OCI-LY7 (cell line): ENCODE data around the gene ISCU. TPM values are rescaled to one million over a fixed set of nuclear protein-coding genes. Genes with fewer than 3 reads are reported as not detected.
"Not testable (repeated sequence)": the region's sequence is repeated elsewhere in the genome, so short reads cannot be mapped to it uniquely, and the experiment has no call there.

Experiments
- BruUV-seq: library from RNA; stranded (reverse); fragments of 400-500 nt; replicated peaks from 2 replicates; lab custom pipeline; 2021; lab: Mats Ljungman, UMichigan
- CTCF ChIA-PET: fragments of 300-600 bp; sonication (Branson Sonifier 250); formaldehyde crosslinking; loops from one replicate; lab custom pipeline; 2022; ENCODE audit warnings: antibody characterized with exemption; ENCODE audit not compliant: unreplicated experiment; lab: Charles Lee
- POLR2A ChIA-PET: fragments of 300-600 bp; sonication (Branson Sonifier 250); formaldehyde crosslinking; loops from one replicate; lab custom pipeline; 2022; ENCODE audit warnings: antibody characterized with exemption; lab: Charles Lee
- DNase-seq: peaks from one replicate; pipeline ENCODE4 v3.0.0-alpha.2; 2015; ENCODE audit warnings: low spot score
- H2AFZ ChIP-seq: fragments of 200-600 bp; sonication (generic), shearing (Covaris generic); 2 replicates; pipeline ENCODE4 v1.6.1; 2014; ENCODE audit warnings: mild to moderate bottlenecking, antibody characterized with exemption, low read length, moderate library complexity
- H3K27ac ChIP-seq: fragments of 200-600 bp; sonication (generic); 2 replicates; pipeline ENCODE4 v1.5.1; 2014; ENCODE audit warnings: mixed run types, low read depth, mild to moderate bottlenecking, moderate library complexity, low read length, inconsistent platforms; ENCODE audit not compliant: poor library complexity, severe bottlenecking
- H3K36me3 ChIP-seq: fragments of 200-600 bp; sonication (generic); 2 replicates; pipeline ENCODE4 v1.6.1; 2014; ENCODE audit warnings: mild to moderate bottlenecking, antibody characterized with exemption, low read length, moderate library complexity, mixed read lengths; ENCODE audit not compliant: insufficient read depth
- H3K4me1 ChIP-seq: fragments of 200-600 bp; sonication (generic); 2 replicates; pipeline ENCODE4 v1.5.1; 2014; ENCODE audit warnings: mild to moderate bottlenecking, low read length; ENCODE audit not compliant: insufficient read depth, poor library complexity, severe bottlenecking
- H3K4me2 ChIP-seq: fragments of 200-600 bp; sonication (generic); 2 replicates; pipeline ENCODE4 v1.6.1; 2014; ENCODE audit warnings: mild to moderate bottlenecking, low read length
- H3K4me3 ChIP-seq: fragments of 200-600 bp; sonication (generic); 2 replicates; pipeline ENCODE4 v1.5.1; 2014; ENCODE audit warnings: mild to moderate bottlenecking, low read depth, low read length; ENCODE audit not compliant: poor library complexity, severe bottlenecking
- H3K79me2 ChIP-seq: fragments of 200-600 bp; sonication (generic); 2 replicates; pipeline ENCODE4 v1.6.1; 2016; ENCODE audit warnings: low read depth, mild to moderate bottlenecking, low read length, moderate library complexity, mixed read lengths; ENCODE audit not compliant: insufficient read depth
- H3K9me2 ChIP-seq: fragments of 200-600 bp; sonication (generic); 2 replicates; pipeline ENCODE4 v1.6.1; 2016; ENCODE audit warnings: mild to moderate bottlenecking, low read length, mixed read lengths; ENCODE audit not compliant: insufficient read depth
- H3K9me3 ChIP-seq: fragments of 200-600 bp; sonication (generic); 2 replicates; pipeline ENCODE4 v1.6.1; 2014; ENCODE audit warnings: mild to moderate bottlenecking, mixed run types, low read length, mixed read lengths
- H4K20me1 ChIP-seq: fragments of 200-600 bp; sonication (generic); 2 replicates; pipeline ENCODE4 v1.6.1; 2014; ENCODE audit warnings: mild to moderate bottlenecking, antibody characterized with exemption, low read length, moderate library complexity, mixed read lengths; ENCODE audit not compliant: insufficient read depth
- EZH2phosphoT487 ChIP-seq: fragments of 200-600 bp; sonication (generic); IDR thresholded peaks from 2 replicates; pipeline ENCODE4 v1.6.1; 2018; ENCODE audit warnings: low read depth, borderline replicate concordance, mild to moderate bottlenecking, mixed run types, antibody characterized with exemption, low read length, moderate library complexity, mixed read lengths
- intact Hi-C: fragments of 100-400 bp; cut with micrococcal nuclease; formaldehyde crosslinking; loops from one replicate; pipeline ENCODE4 v1.10.0; 2022; ENCODE audit not compliant: unreplicated experiment
- total RNA-seq, 2 experiments: library from RNA; depleted of rRNA in 1 of 2; stranded (reverse); fragments of >200 nt in 1 of 2; shearing (Covaris generic) in 1 of 2; gene quantifications; 2 replicates each; pipeline ENCODE4 v1.2.3, GENCODE V29; 2014 to 2022
- TF ChIP-seq, protein P1 (sequence below): fragments of 200-600 bp; sonication (generic); conservative IDR thresholded peaks from 2 replicates; pipeline ENCODE4 v1.5.1; 2014; ENCODE audit warnings: mild to moderate bottlenecking, antibody characterized with exemption, low read length, moderate library complexity, mixed read lengths

ISCU gene
- total RNA-seq, 2 experiments from 2014 or later: 123 to 146 TPM

DNA sequence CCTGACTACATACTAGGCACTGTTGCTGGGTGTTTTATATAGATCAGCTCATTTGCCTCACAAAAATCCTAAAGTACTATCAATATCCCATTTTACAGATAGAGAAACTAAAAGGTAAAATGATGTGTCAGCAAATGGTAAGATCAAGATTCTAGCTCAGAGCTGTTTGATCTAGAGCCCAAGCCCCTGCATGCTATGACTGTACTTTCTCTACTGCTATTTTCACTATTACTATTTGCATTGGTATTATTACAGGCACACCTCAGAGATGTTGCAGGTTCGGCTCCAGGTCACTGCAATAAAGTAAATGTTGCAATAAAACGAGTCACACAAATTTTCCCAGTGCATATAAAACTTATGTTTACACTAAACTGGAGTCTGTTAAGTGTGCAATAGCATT, 10.9 kb downstream of the ISCU start:
- POLR2A ChIA-PET: interaction anchor here (0.6 to 15.0 kb wide), 8 partner anchors 39 to 286 kb away, joined by 3 to 309 read pairs (median 4); partner anchors contain the start of gene SELPLG
- TF ChIP-seq, protein P1, sequence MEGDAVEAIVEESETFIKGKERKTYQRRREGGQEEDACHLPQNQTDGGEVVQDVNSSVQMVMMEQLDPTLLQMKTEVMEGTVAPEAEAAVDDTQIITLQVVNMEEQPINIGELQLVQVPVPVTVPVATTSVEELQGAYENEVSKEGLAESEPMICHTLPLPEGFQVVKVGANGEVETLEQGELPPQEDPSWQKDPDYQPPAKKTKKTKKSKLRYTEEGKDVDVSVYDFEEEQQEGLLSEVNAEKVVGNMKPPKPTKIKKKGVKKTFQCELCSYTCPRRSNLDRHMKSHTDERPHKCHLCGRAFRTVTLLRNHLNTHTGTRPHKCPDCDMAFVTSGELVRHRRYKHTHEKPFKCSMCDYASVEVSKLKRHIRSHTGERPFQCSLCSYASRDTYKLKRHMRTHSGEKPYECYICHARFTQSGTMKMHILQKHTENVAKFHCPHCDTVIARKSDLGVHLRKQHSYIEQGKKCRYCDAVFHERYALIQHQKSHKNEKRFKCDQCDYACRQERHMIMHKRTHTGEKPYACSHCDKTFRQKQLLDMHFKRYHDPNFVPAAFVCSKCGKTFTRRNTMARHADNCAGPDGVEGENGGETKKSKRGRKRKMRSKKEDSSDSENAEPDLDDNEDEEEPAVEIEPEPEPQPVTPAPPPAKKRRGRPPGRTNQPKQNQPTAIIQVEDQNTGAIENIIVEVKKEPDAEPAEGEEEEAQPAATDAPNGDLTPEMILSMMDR: no peak
- no peak for TF ChIP-seq EZH2phosphoT487
- Histone ChIP-seq H3K79me2 (no peaks in the 10 kb centered on the region), H3K9me3 (no peaks in the 10 kb centered on the region), H3K4me1 (peaks cover 59% of the 10 kb centered on the region), H2AFZ (peak overlapping the region; percentile 8; the same call in 1 of the 2 replicates), H3K36me3 (peaks cover 13% of the 10 kb centered on the region; the same call in 1 of the 2 replicates), H3K9me2 (no peaks in the 10 kb centered on the region), H3K4me2 (peak overlapping the region; percentile 63), H4K20me1 (no peaks in the 10 kb centered on the region), H3K4me3 (peak overlapping the region; percentile 12), H3K27ac (no peak overlapping the region)
- CTCF ChIA-PET: interaction anchor here (0.7 to 1.4 kb wide), 2 partner anchors 44 to 68 kb away, joined by 3 read pairs; no protein-coding TSS in a partner anchor
- no peak for DNase-seq
- BruUV-seq: no TSS peak
- intact Hi-C loops: no loop called here

DNA sequence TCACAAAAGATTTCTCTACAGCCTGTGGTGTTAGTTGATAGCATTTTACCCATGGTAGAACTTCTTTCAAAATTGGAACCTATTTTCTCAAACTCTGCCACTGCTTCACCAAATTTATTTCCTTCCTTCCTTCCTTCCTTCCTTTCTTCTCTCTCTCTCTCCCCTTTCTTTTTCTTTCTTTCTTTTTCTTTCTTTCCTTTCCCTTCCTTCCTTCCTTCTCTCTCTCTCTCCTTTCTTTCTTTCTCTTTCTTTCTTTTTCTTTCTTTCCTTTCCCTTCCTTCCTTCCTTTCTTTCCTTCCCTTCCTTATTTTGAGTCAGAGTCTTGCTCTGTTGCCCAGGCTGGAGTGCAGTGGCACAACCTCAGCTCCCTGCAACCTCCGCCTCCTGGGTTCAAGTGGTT, 11.9 kb downstream of the ISCU start:
- H3K9me3 ChIP-seq, H3K9me2 ChIP-seq, H3K79me2 ChIP-seq, H2AFZ ChIP-seq, BruUV-seq, H3K27ac ChIP-seq, DNase-seq, intact Hi-C loops, H4K20me1 ChIP-seq, H3K4me3 ChIP-seq, CTCF ChIA-PET, H3K4me2 ChIP-seq: not testable (repeated sequence)
- H3K4me1 ChIP-seq: peaks cover 54% of the 10 kb centered on the region
- peaks cover 11% of the 10 kb centered on the region; the same call in 1 of the 2 replicates for H3K36me3 ChIP-seq
- POLR2A ChIA-PET: interaction anchor here (0.7 to 2.9 kb wide), 2 partner anchors 43 to 62 kb away, joined by 3 to 12 read pairs; no protein-coding TSS in a partner anchor

DNA sequence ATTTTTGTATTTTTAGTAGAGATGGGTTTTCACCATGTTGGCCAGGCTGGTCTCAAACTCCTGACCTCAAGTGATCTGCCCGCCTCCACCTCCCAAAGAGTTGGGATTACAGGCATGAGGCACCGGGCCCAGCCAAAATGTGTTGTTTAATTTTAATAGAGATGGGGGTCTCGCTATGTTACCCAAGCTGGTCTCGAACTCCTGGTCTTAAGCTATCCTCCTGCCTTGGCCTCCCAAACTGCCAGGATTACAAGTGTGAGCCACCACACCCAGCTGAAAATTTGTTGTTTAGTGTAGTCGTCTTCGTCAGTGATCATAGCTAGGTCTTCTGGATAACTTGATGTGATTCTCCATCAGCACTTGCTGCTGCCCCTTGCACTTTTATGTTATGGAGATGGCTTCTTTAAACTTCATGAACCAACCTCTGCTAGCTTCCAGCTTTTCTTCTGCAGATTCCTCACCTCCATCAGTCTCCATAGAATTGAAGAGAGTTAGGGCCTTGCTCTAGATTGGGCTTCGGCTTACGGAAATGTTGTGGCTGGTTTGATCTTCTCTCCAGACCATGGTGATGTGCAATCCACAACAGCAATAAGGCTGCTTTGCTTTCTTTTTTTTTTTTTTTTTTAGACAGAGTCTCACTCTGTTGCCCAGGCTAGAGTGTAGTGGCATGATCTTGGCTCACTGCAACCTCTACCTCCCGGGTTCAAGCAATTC, 13.0 kb downstream of the ISCU start:
- Histone ChIP-seq H4K20me1 (no peaks in the 10 kb centered on the region), H2AFZ (no peak overlapping the region), H3K9me3 (no peaks in the 10 kb centered on the region), H3K4me2 (no peak overlapping the region), H3K9me2 (no peaks in the 10 kb centered on the region), H3K36me3 (no peaks in the 10 kb centered on the region), H3K79me2 (no peaks in the 10 kb centered on the region), H3K4me1 (peaks cover 51% of the 10 kb centered on the region), H3K27ac (no peak overlapping the region), H3K4me3 (no peak overlapping the region)
- CTCF ChIA-PET: no interaction called here
- TF ChIP-seq, protein P1: no peak
- TF ChIP-seq EZH2phosphoT487: no peak
- intact Hi-C loops: no loop called here
- POLR2A ChIA-PET: interaction anchor here (1.5 kb wide), 1 partner anchor 225 kb away, joined by 6 read pairs; no protein-coding TSS in a partner anchor
- no peak for DNase-seq
- BruUV-seq: no TSS peak
